ENCODE data around the gene SV2A. TPM values are rescaled to one million over a fixed set of nuclear protein-coding genes. Genes with fewer than 3 reads are reported as not detected.
"Not testable (repeated sequence)": the region's sequence is repeated elsewhere in the genome, so short reads cannot be mapped to it uniquely, and the experiment has no call there.

Gene SV2A
- total and polyA plus RNA-seq, 9 donors = 1.2 to 7.9 (median 3.2) TPM

DNA sequence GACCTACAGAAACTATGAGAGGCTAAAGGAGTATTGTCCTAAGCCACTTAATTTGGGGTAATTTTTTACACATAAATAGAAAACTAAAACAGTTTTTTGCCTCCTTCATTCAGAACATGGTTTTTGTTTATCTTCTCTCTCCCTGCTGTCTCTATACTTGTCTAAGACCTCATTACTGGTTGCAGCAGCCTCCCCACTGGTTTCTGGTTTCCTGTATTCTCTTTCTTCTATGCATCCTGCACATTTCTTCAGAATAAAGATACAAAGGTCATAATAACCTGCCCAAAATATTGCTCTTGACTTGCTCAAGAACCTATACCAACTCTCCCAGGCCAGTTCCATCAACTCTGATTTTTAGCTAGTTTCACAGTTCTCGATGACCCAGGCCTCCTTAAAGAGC is 38.1 kb downstream of the SV2A start:
- Histone ChIP-seq H3K9me3 (no peaks in the 10 kb centered on the region), H3K4me3 (no peak overlapping the region), H3K27ac (no peak overlapping the region), H3K4me1 (ENCODE audit: insufficient read depth) (peaks cover 2% of the 10 kb centered on the region), H3K36me3 (no peaks in the 10 kb centered on the region), H3K27me3 (no peaks in the 10 kb centered on the region)
- intact Hi-C loops (cut with DNase I) = no loop called here
- TF ChIP-seq POLR2A (IDR thresholded peaks at IDR 0.05) (no peak), EP300 (IDR thresholded peaks at IDR 0.05) (no peak)
- TF ChIP-seq, protein P1, sequence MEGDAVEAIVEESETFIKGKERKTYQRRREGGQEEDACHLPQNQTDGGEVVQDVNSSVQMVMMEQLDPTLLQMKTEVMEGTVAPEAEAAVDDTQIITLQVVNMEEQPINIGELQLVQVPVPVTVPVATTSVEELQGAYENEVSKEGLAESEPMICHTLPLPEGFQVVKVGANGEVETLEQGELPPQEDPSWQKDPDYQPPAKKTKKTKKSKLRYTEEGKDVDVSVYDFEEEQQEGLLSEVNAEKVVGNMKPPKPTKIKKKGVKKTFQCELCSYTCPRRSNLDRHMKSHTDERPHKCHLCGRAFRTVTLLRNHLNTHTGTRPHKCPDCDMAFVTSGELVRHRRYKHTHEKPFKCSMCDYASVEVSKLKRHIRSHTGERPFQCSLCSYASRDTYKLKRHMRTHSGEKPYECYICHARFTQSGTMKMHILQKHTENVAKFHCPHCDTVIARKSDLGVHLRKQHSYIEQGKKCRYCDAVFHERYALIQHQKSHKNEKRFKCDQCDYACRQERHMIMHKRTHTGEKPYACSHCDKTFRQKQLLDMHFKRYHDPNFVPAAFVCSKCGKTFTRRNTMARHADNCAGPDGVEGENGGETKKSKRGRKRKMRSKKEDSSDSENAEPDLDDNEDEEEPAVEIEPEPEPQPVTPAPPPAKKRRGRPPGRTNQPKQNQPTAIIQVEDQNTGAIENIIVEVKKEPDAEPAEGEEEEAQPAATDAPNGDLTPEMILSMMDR (IDR thresholded peaks at IDR 0.05) = no peak
- WGBS, 3 donors = 86 to 92% (median 92%) methylated on average over 1 of the region's 1 CpG
- DNase-seq = no peak

GRCh38 chr1:149877211-149877946 is 40.3 kb downstream of the SV2A start:
- 88 to 91% (median 91%) methylated on average over 7 of the region's 7 CpGs for WGBS, 3 donors
- intact Hi-C loops (cut with DNase I) = no loop called here
- no peak overlapping the region for H3K4me3 ChIP-seq
- no peaks in the 10 kb centered on the region for H3K9me3 ChIP-seq
- H3K4me1 ChIP-seq (ENCODE audit: insufficient read depth) = no peaks in the 10 kb centered on the region
- H3K36me3 ChIP-seq = no peaks in the 10 kb centered on the region
- DNase-seq = no peak
- TF ChIP-seq, protein P1 (IDR thresholded peaks at IDR 0.05) = no peak
- no peak for TF ChIP-seq EP300 (IDR thresholded peaks at IDR 0.05)
- TF ChIP-seq POLR2A (IDR thresholded peaks at IDR 0.05) = no peak
- no peak overlapping the region for H3K27ac ChIP-seq
- no peaks in the 10 kb centered on the region for H3K27me3 ChIP-seq

GRCh38 chr1:149873060-149873459 is 44.6 kb downstream of the SV2A start:
- H3K36me3 ChIP-seq; H3K9me3 ChIP-seq; H3K27ac ChIP-seq; H3K4me1 ChIP-seq (ENCODE audit: insufficient read depth); H3K4me3 ChIP-seq; DNase-seq; intact Hi-C loops (cut with DNase I); H3K27me3 ChIP-seq: not testable (repeated sequence)
- no CpG with 5 or more reads among the region's 4 CpGs for whole genome bisulfite sequencing, 3 donors

DNA sequence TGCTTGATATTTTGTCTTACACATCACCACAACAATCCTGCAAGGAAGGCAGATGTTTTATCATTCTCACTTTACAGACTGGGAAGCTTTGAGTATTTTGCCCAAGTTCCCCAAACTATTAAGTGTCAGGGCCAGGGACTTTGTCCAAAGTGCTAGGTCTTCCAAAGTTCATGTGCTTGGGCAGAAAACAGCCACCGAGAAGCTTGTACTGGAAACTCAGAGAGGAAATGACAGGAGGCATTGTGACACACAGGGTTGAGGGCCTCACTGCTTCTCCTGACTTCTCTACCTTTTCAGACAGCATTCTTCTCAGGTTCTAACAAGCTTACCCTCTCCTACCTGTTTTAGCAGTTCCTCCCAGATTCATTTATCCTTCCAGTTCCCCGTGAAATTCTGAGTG is 50.8 kb downstream of the SV2A start:
- DNase-seq; H3K36me3 ChIP-seq; H3K9me3 ChIP-seq; intact Hi-C loops (cut with DNase I); H3K4me3 ChIP-seq; H3K27me3 ChIP-seq; H3K4me1 ChIP-seq (ENCODE audit: insufficient read depth); H3K27ac ChIP-seq: not testable (repeated sequence)
- no CpG with 5 or more reads among the region's 2 CpGs for WGBS, 3 donors

DNA sequence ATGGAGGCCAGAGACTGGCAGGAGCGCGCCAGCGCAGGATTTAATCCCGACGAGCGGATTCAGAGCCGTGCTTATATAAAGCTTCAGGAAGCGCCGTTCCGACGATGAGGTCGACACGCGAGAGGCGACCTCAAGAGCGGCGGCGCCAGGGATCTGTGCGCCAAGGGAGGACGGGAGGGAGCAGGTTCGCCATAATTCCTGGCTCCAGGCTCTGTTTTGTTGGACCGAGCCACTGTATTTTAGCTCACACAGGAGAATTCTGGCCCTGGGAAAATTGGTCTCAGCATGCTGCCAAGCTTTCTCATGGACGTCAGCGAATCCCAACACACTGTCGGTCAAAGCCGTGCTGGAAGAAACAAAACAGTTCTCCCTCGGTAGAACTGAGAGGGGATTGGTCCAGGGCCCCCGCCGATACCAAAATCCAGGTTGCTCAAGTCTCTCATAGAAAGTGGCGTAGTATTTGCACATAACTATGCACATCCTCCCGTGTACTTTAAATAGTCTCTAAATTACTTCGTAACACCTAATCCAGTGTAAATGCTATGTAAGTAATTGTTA is 56.1 kb downstream of the SV2A start:
- H3K27ac ChIP-seq; DNase-seq; H3K27me3 ChIP-seq; H3K4me1 ChIP-seq (ENCODE audit: insufficient read depth); H3K4me3 ChIP-seq; intact Hi-C loops (cut with DNase I); H3K36me3 ChIP-seq; H3K9me3 ChIP-seq: not testable (repeated sequence)
- no CpG with 5 or more reads among the region's 32 CpGs for WGBS, 3 donors

- H3K27ac ChIP-seq; H3K9me3 ChIP-seq; intact Hi-C loops (cut with DNase I); H3K27me3 ChIP-seq; H3K4me3 ChIP-seq; DNase-seq; H3K4me1 ChIP-seq (ENCODE audit: insufficient read depth); H3K36me3 ChIP-seq: not testable (repeated sequence)
- WGBS, 3 donors = no CpG with 5 or more reads among the region's 55 CpGs
These were observed 56.8 kb downstream of the SV2A start for GRCh38 chr1:149860684-149861496.

GRCh38 chr1:149860271-149860670 is 57.4 kb downstream of the SV2A start:
- intact Hi-C loops (cut with DNase I); DNase-seq; H3K27ac ChIP-seq; H3K27me3 ChIP-seq; H3K36me3 ChIP-seq; H3K4me1 ChIP-seq (ENCODE audit: insufficient read depth); H3K9me3 ChIP-seq; H3K4me3 ChIP-seq: not testable (repeated sequence)
- WGBS, 3 donors = no CpG with 5 or more reads among the region's 15 CpGs

All from ovary (tissue), 9 donors.